Hepatocyte (in vitro differentiated cells): ENCODE results near the gene PLPPR1. TPM values are rescaled to one million over a fixed set of nuclear protein-coding genes. Genes with fewer than 3 reads are reported as not detected.
A peak's percentile ranks its signal among the peaks of the same experiment; 100 is the strongest.

Source experiments
- DNase-seq: peaks from one replicate; pipeline ENCODE4 v3.0.0-alpha.2; 2016; ENCODE audit warnings: low spot score
- H2AFZ ChIP-seq: fragments of 200-600 bp; sonication (generic); 2 replicates; pipeline ENCODE4 v1.6.0; 2016; ENCODE audit warnings: antibody characterized with exemption, mild to moderate bottlenecking
- H3K27ac ChIP-seq: fragments of 200-600 bp; sonication (generic); 2 replicates; pipeline ENCODE4 v1.5.1; 2016; ENCODE audit warnings: mild to moderate bottlenecking
- H3K27me3 ChIP-seq: fragments of 200-600 bp; sonication (generic); 2 replicates; pipeline ENCODE4 v1.6.1; 2016
- H3K36me3 ChIP-seq: fragments of 200-600 bp; sonication (generic); replicated peaks from 2 replicates; pipeline ENCODE4 v1.5.1; 2016; ENCODE audit warnings: low read depth; ENCODE audit not compliant: insufficient read depth
- H3K4me1 ChIP-seq: fragments of 200-600 bp; sonication (generic); 2 replicates; pipeline ENCODE4 v1.5.1; 2016; ENCODE audit warnings: mild to moderate bottlenecking, moderate library complexity; ENCODE audit not compliant: insufficient read depth
- H3K4me2 ChIP-seq: fragments of 200-600 bp; sonication (generic); 2 replicates; pipeline ENCODE4 v1.6.0; 2016
- H3K4me3 ChIP-seq: fragments of 200-600 bp; sonication (generic); 2 replicates; pipeline ENCODE4 v1.5.1; 2016; ENCODE audit warnings: mild to moderate bottlenecking
- H3K79me2 ChIP-seq: fragments of 200-600 bp; sonication (generic); 2 replicates; pipeline ENCODE4 v1.6.0; 2017; ENCODE audit warnings: mild to moderate bottlenecking
- H3K9me2 ChIP-seq: fragments of 200-600 bp; sonication (generic); replicated peaks from 2 replicates; pipeline ENCODE4 v1.6.0; 2017; ENCODE audit warnings: mild to moderate bottlenecking; ENCODE audit not compliant: insufficient read depth
- H3K9me3 ChIP-seq: fragments of 200-600 bp; sonication (generic); 2 replicates; pipeline ENCODE4 v1.5.1; 2016; ENCODE audit warnings: low read depth, mild to moderate bottlenecking
- H4K20me1 ChIP-seq: fragments of 200-600 bp; sonication (generic); 2 replicates; pipeline ENCODE4 v1.6.0; 2016; ENCODE audit warnings: mild to moderate bottlenecking; ENCODE audit not compliant: insufficient read depth, poor library complexity, severe bottlenecking
- EZH2 ChIP-seq: fragments of 200-600 bp; sonication (generic); IDR thresholded peaks from 2 replicates; pipeline ENCODE4 v1.6.1; 2016; ENCODE audit warnings: antibody characterized with exemption, mild to moderate bottlenecking, borderline replicate concordance
- EZH2phosphoT487 ChIP-seq: fragments of 200-600 bp; sonication (generic); IDR thresholded peaks from one replicate; pipeline ENCODE4 v1.6.1; 2018; ENCODE audit warnings: antibody characterized with exemption, mild to moderate bottlenecking, low read depth, moderate library complexity; ENCODE audit not compliant: unreplicated experiment, severe bottlenecking
- WGBS: methylation state at CpG from one replicate; pipeline ENCODE4 v1.1.6; 2016; ENCODE audit warnings: low lambda C conversion rate; ENCODE audit errors: missing lambda C conversion rate; 5-methylcytosine and 5-hydroxymethylcytosine counted together
- polyA plus RNA-seq: library from polyadenylated mRNA; unstranded; fragments of >200 nt; fragmentation: Nextera tagmentation; extraction: Ambion mirVana; gene quantifications from 2 replicates; pipeline ENCODE4 v1.2.1, GENCODE V29; 2016
- total RNA-seq: library from RNA; depleted of rRNA; stranded (reverse); fragments of >200 nt; gene quantifications from 2 replicates; pipeline ENCODE4 v1.2.3, GENCODE V29; 2014
- TF ChIP-seq, protein P1 (sequence below): fragments of 200-600 bp; sonication (generic); IDR thresholded peaks from 2 replicates; pipeline ENCODE4 v1.5.1; 2016; ENCODE audit warnings: antibody characterized with exemption, mild to moderate bottlenecking; ENCODE audit not compliant: poor library complexity

The PLPPR1 gene
- total and polyA plus RNA-seq, 2 experiments from 2014 or later = 0.27 to 2.1 TPM

DNA sequence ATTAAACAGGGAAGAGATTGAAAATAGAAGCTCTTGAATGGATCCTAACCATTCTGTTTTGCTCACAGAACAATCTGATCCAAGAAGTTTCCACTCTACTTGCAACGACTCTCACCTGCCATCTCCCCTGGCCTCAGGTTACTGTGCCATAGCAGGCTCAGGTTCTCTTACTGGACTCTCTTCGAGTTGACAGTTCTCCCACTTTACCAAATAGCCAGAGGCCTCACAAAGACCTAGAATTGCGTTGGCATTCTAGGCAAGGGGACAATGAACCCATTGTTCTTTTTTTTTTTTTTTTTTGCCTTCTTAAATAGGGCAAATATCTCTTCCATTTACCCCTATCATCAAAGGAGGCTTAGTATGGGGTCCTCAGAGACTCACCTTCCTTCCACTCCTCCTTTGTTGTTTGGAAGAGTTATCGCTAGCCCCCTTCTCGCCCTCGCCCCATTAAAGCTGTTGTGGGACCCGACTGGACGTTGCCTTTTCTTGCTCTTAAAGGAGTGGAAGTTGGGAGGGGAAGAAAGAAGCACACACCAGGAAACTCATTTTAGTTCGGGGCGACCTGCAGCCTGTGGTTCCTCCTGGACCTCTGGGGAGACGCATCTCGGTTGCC, 688 bp upstream of the PLPPR1 start:
- H2AFZ ChIP-seq = peak overlapping the region; percentile 90

DNA sequence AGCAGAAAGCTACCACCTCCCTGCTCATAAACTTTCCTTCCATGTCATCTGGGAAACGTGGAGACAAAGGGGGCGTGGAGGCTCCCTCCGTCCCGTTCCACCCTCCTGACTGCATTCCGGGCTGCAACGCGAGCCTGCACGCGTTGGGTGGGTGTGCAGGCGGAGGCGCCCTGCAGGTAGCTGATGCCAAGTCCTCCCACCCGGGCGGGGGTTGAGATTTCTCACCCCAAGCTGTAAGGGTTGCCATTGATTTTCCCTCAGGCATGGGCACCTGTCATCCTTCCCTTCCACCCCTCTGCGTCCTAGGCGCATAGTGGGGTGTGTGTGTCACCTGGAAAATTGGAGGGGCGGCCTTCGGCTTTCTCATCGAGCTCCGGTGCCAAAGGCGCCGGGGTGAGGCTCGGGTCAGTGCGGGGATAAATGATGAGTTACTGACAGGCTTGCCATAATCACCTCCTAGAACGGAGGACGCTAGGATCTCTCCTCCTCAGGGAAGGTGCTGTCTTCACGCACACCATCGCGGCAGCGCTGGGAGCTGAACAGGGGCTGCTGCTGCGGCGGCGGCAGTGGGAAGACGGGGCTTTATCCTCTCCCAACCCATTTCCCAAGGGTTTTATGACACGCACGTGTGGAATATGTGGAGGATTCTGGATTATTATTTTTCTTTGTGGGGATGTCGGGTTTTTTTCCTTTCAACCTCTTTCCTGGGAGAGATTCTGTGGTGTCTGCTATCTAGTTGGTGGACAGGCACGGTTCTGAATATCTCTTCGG, 973 bp downstream of the PLPPR1 start:
- Histone ChIP-seq H3K79me2 (no peaks in the 10 kb centered on the region), H3K27me3 (peaks cover 83% of the 10 kb centered on the region), H3K36me3 (no peaks in the 10 kb centered on the region), H3K9me2 (no peaks in the 10 kb centered on the region), H3K4me1 (peaks cover 9% of the 10 kb centered on the region), H2AFZ (peak overlapping the region; percentile 90), H3K4me2 (peak overlapping the region; percentile 97), H3K9me3 (no peaks in the 10 kb centered on the region), H4K20me1 (no peaks in the 10 kb centered on the region), H3K4me3 (peak overlapping the region; percentile 93), H3K27ac (no peak overlapping the region)
- DNase-seq = peak; percentile 16
- 7% methylated on average over 38 of the region's 38 CpGs for WGBS
- TF ChIP-seq, protein P1, sequence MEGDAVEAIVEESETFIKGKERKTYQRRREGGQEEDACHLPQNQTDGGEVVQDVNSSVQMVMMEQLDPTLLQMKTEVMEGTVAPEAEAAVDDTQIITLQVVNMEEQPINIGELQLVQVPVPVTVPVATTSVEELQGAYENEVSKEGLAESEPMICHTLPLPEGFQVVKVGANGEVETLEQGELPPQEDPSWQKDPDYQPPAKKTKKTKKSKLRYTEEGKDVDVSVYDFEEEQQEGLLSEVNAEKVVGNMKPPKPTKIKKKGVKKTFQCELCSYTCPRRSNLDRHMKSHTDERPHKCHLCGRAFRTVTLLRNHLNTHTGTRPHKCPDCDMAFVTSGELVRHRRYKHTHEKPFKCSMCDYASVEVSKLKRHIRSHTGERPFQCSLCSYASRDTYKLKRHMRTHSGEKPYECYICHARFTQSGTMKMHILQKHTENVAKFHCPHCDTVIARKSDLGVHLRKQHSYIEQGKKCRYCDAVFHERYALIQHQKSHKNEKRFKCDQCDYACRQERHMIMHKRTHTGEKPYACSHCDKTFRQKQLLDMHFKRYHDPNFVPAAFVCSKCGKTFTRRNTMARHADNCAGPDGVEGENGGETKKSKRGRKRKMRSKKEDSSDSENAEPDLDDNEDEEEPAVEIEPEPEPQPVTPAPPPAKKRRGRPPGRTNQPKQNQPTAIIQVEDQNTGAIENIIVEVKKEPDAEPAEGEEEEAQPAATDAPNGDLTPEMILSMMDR = no peak
- no peak for TF ChIP-seq EZH2
- no peak for TF ChIP-seq EZH2phosphoT487

More for the DNA sequence above, 688 bp upstream of the PLPPR1 start:
- H3K27me3 ChIP-seq = peaks cover 68% of the 10 kb centered on the region
- H3K9me3 ChIP-seq = no peaks in the 10 kb centered on the region
- TF ChIP-seq, protein P1 = no peak
- no peak for TF ChIP-seq EZH2phosphoT487
- no peak for TF ChIP-seq EZH2
- H3K79me2 ChIP-seq = no peaks in the 10 kb centered on the region
- H3K27ac ChIP-seq = no peak overlapping the region
- no peaks in the 10 kb centered on the region for H3K9me2 ChIP-seq
- 15% methylated on average over 12 of the region's 12 CpGs for WGBS
- H3K4me1 ChIP-seq = peaks cover 9% of the 10 kb centered on the region
- peak overlapping the region; percentile 97 for H3K4me2 ChIP-seq
- no peak for DNase-seq
- H3K4me3 ChIP-seq = peak overlapping the region; percentile 93
- no peaks in the 10 kb centered on the region for H3K36me3 ChIP-seq
- no peaks in the 10 kb centered on the region for H4K20me1 ChIP-seq

DNA sequence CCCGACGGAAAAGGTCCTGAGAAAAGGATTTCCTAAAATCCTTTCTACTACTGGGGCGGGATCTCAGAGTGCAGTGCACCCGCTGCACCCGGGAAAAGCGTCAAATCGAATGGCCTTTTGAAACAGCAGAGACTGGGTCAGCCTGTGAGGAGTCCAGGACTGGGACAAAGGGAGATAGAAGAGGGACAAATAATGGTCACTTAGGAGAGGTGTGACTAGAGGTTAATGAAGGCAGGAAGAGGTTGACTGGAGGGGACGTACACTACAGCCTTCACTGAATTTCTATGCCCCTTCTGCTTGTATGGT, 1.5 kb downstream of the PLPPR1 start:
- Histone ChIP-seq H3K9me3 (no peaks in the 10 kb centered on the region), H3K36me3 (no peaks in the 10 kb centered on the region), H4K20me1 (no peaks in the 10 kb centered on the region), H3K79me2 (no peaks in the 10 kb centered on the region), H3K9me2 (no peaks in the 10 kb centered on the region), H3K27ac (no peak overlapping the region), H3K4me2 (peak overlapping the region; percentile 97), H3K4me3 (no peak overlapping the region), H2AFZ (no peak overlapping the region), H3K4me1 (peaks cover 9% of the 10 kb centered on the region), H3K27me3 (peaks cover 81% of the 10 kb centered on the region)
- no peak for DNase-seq
- TF ChIP-seq, protein P1 = no peak
- TF ChIP-seq EZH2 (no peak), EZH2phosphoT487 (no peak)
- WGBS = 28% methylated on average over 8 of the region's 8 CpGs
